K562 (cell line): Measurements from ENCODE around the gene MAPKAPK3. TPM values are rescaled to one million over a fixed set of nuclear protein-coding genes. Genes with fewer than 3 reads are reported as not detected.
A peak's percentile ranks its signal among the peaks of the same experiment; 100 is the strongest.

ENCODE experiments used
- FUS ChIP-seq: fragments of 200-400 bp; formaldehyde crosslinking; optimal IDR thresholded peaks from 2 replicates; pipeline ENCODE3; 2017; ENCODE audit warnings: low read depth, low read length
- NBN ChIP-seq: fragments of 450-650 bp; IDR thresholded peaks from 2 replicates; pipeline ENCODE4 v1.6.1; 2016; ENCODE audit warnings: low read depth, mild to moderate bottlenecking
- SMARCB1 ChIP-seq: IDR thresholded peaks from 2 replicates; pipeline ENCODE4 v1.6.1; 2011; ENCODE audit warnings: improper control_type of control experiment, low read depth; ENCODE audit not compliant: insufficient read length
- SP1 ChIP-seq: sonication (generic); formaldehyde crosslinking; IDR thresholded peaks from 2 replicates; pipeline ENCODE4 v1.8.1; 2022; ENCODE audit warnings: mild to moderate bottlenecking, missing genetic modification reagents
- ZKSCAN8 ChIP-seq: fragments of 200-800 bp; sonication (Bioruptor generic); IDR thresholded peaks from 2 replicates; pipeline ENCODE4 v1.6.1; 2016; ENCODE audit warnings: missing genetic modification characterization, missing compliant biosample characterization
- ZNF232 ChIP-seq: sonication (generic); formaldehyde crosslinking; IDR thresholded peaks from 2 replicates; pipeline ENCODE4 v1.8.0; 2022; ENCODE audit warnings: mild to moderate bottlenecking, missing genetic modification reagents
- ZNF324 ChIP-seq: fragments of 250-450 bp; sonication (Bioruptor Pico); IDR thresholded peaks from 2 replicates; pipeline ENCODE4 v1.4.0; 2020; ENCODE audit warnings: mild to moderate bottlenecking
- ZNF518B ChIP-seq: fragments of 250-450 bp; sonication (Bioruptor Pico); IDR thresholded peaks from 2 replicates; pipeline ENCODE4 v1.5.0; 2021; ENCODE audit warnings: mild to moderate bottlenecking, moderate library complexity
- ZNF592 ChIP-seq: fragments of 450-650 bp; IDR thresholded peaks from 2 replicates; pipeline ENCODE4 v1.6.1; 2017; ENCODE audit warnings: antibody characterized with exemption, mild to moderate bottlenecking
- polyA plus RNA-seq, 8 experiments: library from polyadenylated mRNA; depleted of rRNA in 4 of 8; stranded (reverse) in 5 of 8; unstranded in 3 of 8; fragments of >200 nt; fragmentation: Nextera tagmentation in 2 of 8; fragmentation: Illumina TruSeq in 1 of 8; extraction: Ambion mirVana in 2 of 8; extraction: Trizol in 1 of 8; gene quantifications; 2 replicates each; pipeline versions ENCODE4 v1.2.1 to v1.2.3, GENCODE V29; 2011 to 2014; ENCODE audit warnings: inconsistent platforms in 1 of 8, missing spikeins in 1 of 8
- total RNA-seq, 7 experiments: library from RNA; depleted of rRNA in 6 of 7; stranded (reverse); fragments of >200 nt in 6 of 7; fragmentation: Illumina TruSeq in 2 of 7; extraction: Trizol in 2 of 7; gene quantifications; 2 replicates each; pipeline versions ENCODE4 v1.2.1 to v1.2.3, GENCODE V29; 2011 to 2021; ENCODE audit warnings: low replicate concordance in 1 of 7

Gene MAPKAPK3
- total and polyA plus RNA-seq, 9 of the 15 experiments (the other 6 are each of a cell fraction or from before 2014, with no cell fraction given) = 8.0 to 56.4 (median 41.2) TPM

- TF ChIP-seq ZNF592 (peak; percentile 57; the same call in 1 of the 2 replicates), ZNF518B (no peak), SMARCB1 (no peak), ZNF232 (CRISPR knock-in tag) (no peak), ZNF324 (CRISPR knock-in tag) (0 out of 2 replicates have a peak, but pooled peaks have one; percentile 37), ZKSCAN8 (CRISPR knock-in tag) (peak; percentile 96), FUS (no peak), NBN (no peak), SP1 (CRISPR knock-in tag) (0 out of 2 replicates have a peak, but pooled peaks have one; percentile 10)
These were observed 25.7 kb upstream of the MAPKAPK3 start (continued) for GRCh38 chr3:50591196-50591741.
